Natural killer cell (primary cell): ENCODE measurements around the gene ANGPTL4. TPM values are rescaled to one million over a fixed set of nuclear protein-coding genes. Genes with fewer than 3 reads are reported as not detected.

ENCODE experiments used
- ATAC-seq, 3 donors: fragments of 150-1000 bp in 2 of 3; fragments of 200-7000 bp in 1 of 3; cut with Tn5 transposase; 1 replicate in 1 of 3; 2 replicates in 2 of 3; pipeline ENCODE4 v1.10.0; 2021; ENCODE audit warnings: mild to moderate bottlenecking in 2 of 3, moderate library complexity in 2 of 3
- DNase-seq, 2 donors: peaks; one replicate each; pipeline versions ENCODE4 v3.0.0 to v3.0.0-alpha.2; 2013 to 2021; ENCODE audit warnings: mixed read lengths in 1 of 2
- H3K27ac ChIP-seq: one replicate; pipeline ENCODE4 v1.5.1; 2013; ENCODE audit warnings: mild to moderate bottlenecking, low read length
- H3K27me3 ChIP-seq: one replicate; pipeline ENCODE4 v1.6.1; 2013; ENCODE audit warnings: low read length; ENCODE audit not compliant: control insufficient read depth, insufficient read depth
- H3K36me3 ChIP-seq: one replicate; pipeline ENCODE4 v1.6.1; 2013; ENCODE audit warnings: low read length; ENCODE audit not compliant: control insufficient read depth, insufficient read depth
- H3K4me1 ChIP-seq: one replicate; pipeline ENCODE4 v1.6.1; 2013; ENCODE audit warnings: low read length; ENCODE audit not compliant: control insufficient read depth, insufficient read depth
- H3K4me3 ChIP-seq: one replicate; pipeline ENCODE4 v1.5.1; 2013; ENCODE audit warnings: low read length
- H3K9me3 ChIP-seq: one replicate; pipeline ENCODE4 v1.6.1; 2013; ENCODE audit warnings: low read length; ENCODE audit not compliant: control insufficient read depth, insufficient read depth
- H3K27ac Mint-ChIP-seq, 2 donors: one replicate each; pipeline ENCODE4 v1.8.0; 2022; ENCODE audit warnings: mild to moderate bottlenecking in 2 of 2, mixed read lengths in 2 of 2, moderate library complexity in 1 of 2
- H3K27me3 Mint-ChIP-seq, 2 donors: one replicate each; pipeline ENCODE4 v1.8.0; 2022; ENCODE audit warnings: low read depth in 2 of 2, mixed read lengths in 2 of 2
- H3K36me3 Mint-ChIP-seq: one replicate; pipeline ENCODE4 v1.8.0; 2022; ENCODE audit warnings: mixed read lengths
- H3K4me1 Mint-ChIP-seq, 2 donors: one replicate each; pipeline ENCODE4 v1.8.0; 2022; ENCODE audit warnings: mixed read lengths in 2 of 2
- H3K4me3 Mint-ChIP-seq: one replicate; pipeline ENCODE4 v1.8.0; 2022; ENCODE audit warnings: mild to moderate bottlenecking, moderate library complexity, mixed read lengths
- H3K9me3 Mint-ChIP-seq, 2 donors: one replicate each; pipeline ENCODE4 v1.8.0; 2022; ENCODE audit warnings: mixed read lengths in 2 of 2
- WGBS: methylation state at CpG from one replicate; pipeline ENCODE4 v1.1.7; 2013; ENCODE audit warnings: missing lambda C conversion rate; ENCODE audit not compliant: insufficient coverage; 5-methylcytosine and 5-hydroxymethylcytosine counted together
- intact Hi-C: fragments of 100-400 bp; cut with micrococcal nuclease; formaldehyde crosslinking; loops from one replicate; pipeline ENCODE4 v1.14.2; 2022
- total RNA-seq, 4 donors: library from RNA; stranded (reverse); fragments of 120-200 nt in 1 of 4; gene quantifications; one replicate each; pipeline versions ENCODE4 v1.2.3 to v1.2.4, GENCODE V29; 2013 to 2022
- TF ChIP-seq, protein P1 (sequence below): fragments of 200-600 bp; IDR thresholded peaks from one replicate; pipeline ENCODE4 v1.8.0; 2022; ENCODE audit warnings: antibody characterized with exemption

The ANGPTL4 gene
- total RNA-seq, 3 donors from 2014 or later (not counting 1 experiment from before 2014, with no cell fraction given) = not detected

DNA sequence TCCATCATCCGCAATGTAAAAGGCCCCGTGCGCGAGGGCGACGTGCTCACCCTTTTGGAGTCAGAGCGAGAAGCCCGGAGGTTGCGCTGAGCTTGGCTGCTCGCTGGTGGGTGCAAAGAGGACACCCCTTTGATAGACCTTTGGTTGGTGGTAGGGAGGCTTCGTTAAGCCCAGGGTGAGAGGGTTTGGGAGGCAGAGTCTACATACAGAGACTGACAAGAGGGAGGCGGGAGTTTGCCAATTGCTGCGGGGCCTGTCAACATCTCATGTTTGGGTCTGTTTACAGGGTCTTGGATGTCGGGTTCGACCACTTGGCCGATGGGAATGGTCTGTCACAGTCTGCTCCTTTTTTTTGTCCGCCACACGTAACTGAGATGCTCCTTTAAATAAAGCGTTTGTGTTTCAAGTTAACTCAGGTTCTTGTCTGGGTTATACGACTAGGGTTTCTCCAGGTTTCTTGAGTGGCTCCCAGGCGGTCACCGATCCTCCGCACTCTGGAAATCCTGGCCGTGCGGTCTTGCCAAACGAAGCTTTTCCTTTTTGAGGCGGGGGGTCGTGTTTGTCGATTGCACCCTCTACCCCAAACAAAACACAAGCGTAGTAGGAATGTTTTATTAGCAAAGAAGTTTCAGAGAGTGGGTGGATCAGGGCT lies 41.8 kb upstream of the ANGPTL4 start:
- no peaks in the 10 kb centered on the region for H3K36me3 Mint-ChIP-seq
- H3K4me3 ChIP-seq = peak overlapping the region; percentile 90
- peak overlapping the region; percentile 100 for H3K4me3 Mint-ChIP-seq
- WGBS = 29% methylated on average over 26 of the region's 30 CpGs
- H3K27ac Mint-ChIP-seq = peak overlapping the region; percentile 99 to 100
- TF ChIP-seq, protein P1, sequence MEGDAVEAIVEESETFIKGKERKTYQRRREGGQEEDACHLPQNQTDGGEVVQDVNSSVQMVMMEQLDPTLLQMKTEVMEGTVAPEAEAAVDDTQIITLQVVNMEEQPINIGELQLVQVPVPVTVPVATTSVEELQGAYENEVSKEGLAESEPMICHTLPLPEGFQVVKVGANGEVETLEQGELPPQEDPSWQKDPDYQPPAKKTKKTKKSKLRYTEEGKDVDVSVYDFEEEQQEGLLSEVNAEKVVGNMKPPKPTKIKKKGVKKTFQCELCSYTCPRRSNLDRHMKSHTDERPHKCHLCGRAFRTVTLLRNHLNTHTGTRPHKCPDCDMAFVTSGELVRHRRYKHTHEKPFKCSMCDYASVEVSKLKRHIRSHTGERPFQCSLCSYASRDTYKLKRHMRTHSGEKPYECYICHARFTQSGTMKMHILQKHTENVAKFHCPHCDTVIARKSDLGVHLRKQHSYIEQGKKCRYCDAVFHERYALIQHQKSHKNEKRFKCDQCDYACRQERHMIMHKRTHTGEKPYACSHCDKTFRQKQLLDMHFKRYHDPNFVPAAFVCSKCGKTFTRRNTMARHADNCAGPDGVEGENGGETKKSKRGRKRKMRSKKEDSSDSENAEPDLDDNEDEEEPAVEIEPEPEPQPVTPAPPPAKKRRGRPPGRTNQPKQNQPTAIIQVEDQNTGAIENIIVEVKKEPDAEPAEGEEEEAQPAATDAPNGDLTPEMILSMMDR = no peak
- no peaks in the 10 kb centered on the region for H3K9me3 Mint-ChIP-seq
- no peaks in the 10 kb centered on the region for H3K27me3 ChIP-seq
- H3K4me1 Mint-ChIP-seq = peaks cover 24 to 33% of the 10 kb centered on the region in 2 donors
- intact Hi-C loops = loop anchor here (1.0 kb wide), 1 partner anchor 14 kb away; the partner anchor contains the start of gene CD320
- peaks cover 18% of the 10 kb centered on the region for H3K36me3 ChIP-seq
- H3K27ac ChIP-seq = peak overlapping the region; percentile 62
- peaks cover 31% of the 10 kb centered on the region for H3K4me1 ChIP-seq
- DNase-seq = peak in 1 of 2 donors; percentile 28
- H3K9me3 ChIP-seq = no peaks in the 10 kb centered on the region
- H3K27me3 Mint-ChIP-seq = no peaks in the 10 kb centered on the region
- peak in 1 of 3 donors; percentile 0 for ATAC-seq

DNA sequence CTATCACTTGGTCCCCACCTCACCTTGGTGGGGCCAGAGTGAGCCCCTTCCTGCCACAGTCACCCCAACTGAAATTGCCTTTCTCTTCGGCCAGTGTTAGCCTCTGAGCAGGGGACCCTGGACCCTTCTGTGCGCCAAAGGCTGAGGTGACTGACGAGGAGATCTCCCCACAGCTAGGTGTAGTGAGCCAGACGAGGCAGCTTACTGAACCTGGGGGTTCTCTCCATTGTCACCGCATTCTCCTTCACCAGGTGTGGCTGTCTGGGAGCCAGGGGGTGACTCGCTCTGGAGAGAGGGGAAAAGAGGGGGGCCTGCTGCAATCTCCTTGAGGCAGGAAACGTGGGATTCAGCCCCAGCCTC lies 41.3 kb upstream of the ANGPTL4 start:
- Mint-ChIP-seq H3K36me3 (no peaks in the 10 kb centered on the region), H3K27me3 (no peaks in the 10 kb centered on the region), H3K27ac (peak overlapping the region; percentile 99 to 100), H3K4me3 (peak overlapping the region; percentile 100), H3K9me3 (no peaks in the 10 kb centered on the region), H3K4me1 (peaks cover 24 to 33% of the 10 kb centered on the region in 2 donors)
- DNase-seq (no peak), ATAC-seq (no peak)
- Histone ChIP-seq H3K4me3 (no peak overlapping the region), H3K4me1 (peaks cover 31% of the 10 kb centered on the region), H3K36me3 (peaks cover 18% of the 10 kb centered on the region), H3K27ac (no peak overlapping the region), H3K27me3 (no peaks in the 10 kb centered on the region), H3K9me3 (no peaks in the 10 kb centered on the region)
- 85% methylated on average over 7 of the region's 7 CpGs for WGBS
- intact Hi-C loops = no loop called here
- TF ChIP-seq, protein P1 = no peak

DNA sequence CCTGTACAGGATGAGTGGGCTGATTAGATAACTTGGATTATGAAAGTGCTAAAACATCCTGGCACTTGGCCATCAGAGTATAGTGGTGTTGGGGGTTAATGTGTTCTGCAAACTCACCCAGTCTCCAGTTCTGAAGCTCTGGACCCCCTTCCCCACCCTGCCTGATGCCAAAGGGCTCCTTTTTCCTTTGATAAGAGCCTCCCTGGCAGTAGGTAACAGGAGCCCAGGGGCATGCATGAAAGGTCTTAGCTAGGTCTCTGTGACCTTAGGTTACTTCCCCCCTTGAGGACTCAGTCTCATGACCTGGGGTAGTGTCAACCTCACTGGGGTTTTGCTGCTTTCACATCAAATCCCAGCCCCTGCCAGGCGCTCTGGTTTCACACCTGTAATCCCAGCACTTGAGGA lies 40.2 kb upstream of the ANGPTL4 start:
- H3K4me1 ChIP-seq = peaks cover 31% of the 10 kb centered on the region
- ATAC-seq = no peak
- H3K27me3 ChIP-seq = no peaks in the 10 kb centered on the region
- no peaks in the 10 kb centered on the region for H3K9me3 ChIP-seq
- peaks cover 18% of the 10 kb centered on the region for H3K36me3 ChIP-seq
- no peaks in the 10 kb centered on the region for H3K27me3 Mint-ChIP-seq
- peaks cover 24 to 33% of the 10 kb centered on the region in 2 donors for H3K4me1 Mint-ChIP-seq
- H3K27ac ChIP-seq = no peak overlapping the region
- 67% methylated on average over 1 of the region's 1 CpG for WGBS
- no peak for DNase-seq
- TF ChIP-seq, protein P1 = no peak
- H3K4me3 ChIP-seq = no peak overlapping the region
- H3K27ac Mint-ChIP-seq = peak overlapping the region in 1 of 2 donors; percentile 11
- no peaks in the 10 kb centered on the region for H3K9me3 Mint-ChIP-seq
- intact Hi-C loops = no loop called here
- no peaks in the 10 kb centered on the region for H3K36me3 Mint-ChIP-seq
- H3K4me3 Mint-ChIP-seq = no peak overlapping the region
